SIG-M5 treated with dmso at 0.1 percent for 504 hours (cell line): ENCODE data around the gene ANP32B.
"Not testable (repeated sequence)": the region's sequence is repeated elsewhere in the genome, so short reads cannot be mapped to it uniquely, and the experiment has no call there.

Source experiments
- DNase-seq: peaks from one replicate; lab custom pipeline; 2025; ENCODE audit not compliant: unreplicated experiment; lab: John Stamatoyannopoulos, UW

Gene ANP32B

DNA sequence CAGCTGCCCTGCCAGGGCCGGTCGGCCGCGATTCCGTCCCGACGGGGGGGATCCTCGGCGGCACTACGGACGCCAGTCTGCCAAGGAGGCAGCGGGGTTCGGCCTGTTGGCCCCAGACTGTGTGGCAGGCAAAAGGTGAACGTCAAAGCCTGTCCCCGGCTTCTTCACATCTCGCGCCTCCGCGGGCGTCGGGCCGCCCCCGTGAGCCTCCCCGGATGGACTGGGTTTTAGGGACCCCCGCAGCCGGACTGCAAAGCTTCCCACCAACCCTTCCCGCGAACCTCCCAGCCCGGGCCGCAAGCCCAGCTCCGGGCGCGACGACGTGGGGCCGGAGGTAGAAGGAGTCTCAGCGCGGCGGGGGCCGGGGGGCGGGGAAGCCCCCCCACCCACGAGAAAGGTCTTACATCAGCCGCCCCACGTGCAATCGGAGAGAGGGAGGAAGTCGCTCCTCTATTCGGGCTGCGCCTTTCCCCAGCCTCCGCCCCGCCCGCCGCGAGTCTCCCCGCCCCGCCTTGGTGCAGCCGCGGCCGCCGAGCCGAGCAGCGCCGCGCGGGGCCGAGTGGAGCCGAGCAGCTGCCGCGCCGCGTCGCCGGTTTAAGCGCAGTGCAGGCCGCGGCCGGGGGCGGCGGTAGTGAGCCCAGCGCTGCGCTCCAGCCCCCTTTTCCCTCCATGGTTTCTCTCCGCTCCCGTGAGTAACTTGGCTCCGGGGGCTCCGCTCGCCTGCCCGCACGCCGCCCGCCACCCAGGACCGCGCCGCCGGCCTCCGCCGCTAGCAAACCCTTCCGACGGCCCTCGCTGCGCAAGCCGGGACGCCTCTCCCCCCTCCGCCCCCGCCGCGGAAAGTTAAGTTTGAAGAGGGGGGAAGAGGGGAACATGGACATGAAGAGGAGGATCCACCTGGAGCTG lies at the start of gene ANP32B:
Gene ANP32B (plus strand): TSS at position 659 of the 906 bp plus-strand sequence. CDS start 215 bp downstream, at position 874.
- peak; percentile 90 for DNase-seq

DNA sequence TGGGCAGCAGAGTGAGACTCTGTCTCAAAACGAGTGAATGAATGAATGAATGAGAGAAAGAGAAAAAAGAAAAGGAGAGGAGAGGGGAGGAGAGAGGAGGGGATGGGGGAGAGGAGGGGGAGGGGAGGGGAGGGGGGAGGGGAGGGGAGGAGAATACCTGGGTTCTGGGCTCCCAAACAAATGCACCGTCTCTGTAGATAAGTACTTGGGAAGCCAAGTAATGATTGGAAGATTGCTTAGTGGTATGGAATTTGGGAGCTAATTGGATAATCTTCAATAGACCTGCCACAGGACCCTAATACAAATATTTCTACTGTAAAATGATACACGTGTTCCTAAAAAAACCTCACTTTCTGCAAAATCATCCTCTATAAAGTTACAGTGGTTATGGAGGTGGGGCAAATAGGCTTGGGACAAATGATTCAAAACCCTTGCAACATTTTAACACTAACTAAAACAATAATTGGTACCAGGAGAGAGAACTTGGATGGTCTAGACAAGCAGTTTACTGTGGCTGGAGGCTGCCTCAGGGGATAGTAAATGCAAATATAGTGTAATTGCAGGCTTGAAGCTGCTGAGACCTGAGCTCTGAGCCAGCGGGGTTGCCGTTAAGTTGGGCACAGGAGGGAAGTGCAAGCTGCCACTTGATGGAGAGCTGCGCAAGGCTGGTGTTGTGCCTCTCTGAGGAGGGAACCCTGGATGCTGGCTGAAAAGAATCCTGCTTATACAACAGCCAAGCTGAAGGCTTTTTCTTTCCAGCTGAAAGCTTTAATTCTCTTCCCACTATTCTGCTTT lies 48.6 kb upstream of the ANP32B start:
- no peak for DNase-seq

DNA sequence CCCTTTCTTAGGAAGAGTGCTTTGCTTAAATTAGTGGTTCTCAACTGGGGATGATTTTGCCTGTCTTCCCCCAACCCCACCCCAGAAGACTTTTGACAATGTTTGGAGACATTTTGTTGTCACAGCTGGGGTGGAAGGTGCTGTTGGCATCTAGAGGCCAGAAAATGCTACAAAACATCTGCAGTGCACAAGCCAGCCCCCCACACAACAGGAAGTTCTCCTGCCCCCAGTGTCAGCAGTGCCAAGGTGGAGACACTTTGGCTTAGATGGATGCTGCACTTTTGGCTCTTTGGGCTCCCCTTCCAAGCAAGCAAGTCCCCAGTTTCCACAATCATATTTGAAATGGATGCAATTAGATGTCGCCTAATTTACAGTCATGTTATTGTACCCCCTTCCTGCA lies 47.9 kb upstream of the ANP32B start:
- no peak for DNase-seq

DNA sequence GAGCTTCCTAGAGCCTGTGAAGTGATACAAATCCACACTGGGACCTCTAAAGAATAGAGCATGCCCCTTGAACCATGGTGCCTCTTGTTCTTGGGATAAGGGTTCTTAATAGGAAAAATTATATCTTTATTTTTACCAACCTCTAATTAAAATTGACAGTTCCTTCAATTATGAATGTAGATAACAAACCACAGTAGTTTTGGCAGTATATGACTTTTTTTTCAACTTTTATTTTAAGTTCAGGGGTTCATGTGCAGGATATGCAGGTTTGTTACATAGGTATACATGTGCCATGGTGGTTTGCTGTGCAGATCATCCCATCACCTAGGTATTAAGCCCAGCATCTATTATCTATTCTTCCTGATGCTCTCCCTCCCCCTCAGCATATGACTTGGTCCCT lies 46.1 kb upstream of the ANP32B start:
- no peak for DNase-seq

DNA sequence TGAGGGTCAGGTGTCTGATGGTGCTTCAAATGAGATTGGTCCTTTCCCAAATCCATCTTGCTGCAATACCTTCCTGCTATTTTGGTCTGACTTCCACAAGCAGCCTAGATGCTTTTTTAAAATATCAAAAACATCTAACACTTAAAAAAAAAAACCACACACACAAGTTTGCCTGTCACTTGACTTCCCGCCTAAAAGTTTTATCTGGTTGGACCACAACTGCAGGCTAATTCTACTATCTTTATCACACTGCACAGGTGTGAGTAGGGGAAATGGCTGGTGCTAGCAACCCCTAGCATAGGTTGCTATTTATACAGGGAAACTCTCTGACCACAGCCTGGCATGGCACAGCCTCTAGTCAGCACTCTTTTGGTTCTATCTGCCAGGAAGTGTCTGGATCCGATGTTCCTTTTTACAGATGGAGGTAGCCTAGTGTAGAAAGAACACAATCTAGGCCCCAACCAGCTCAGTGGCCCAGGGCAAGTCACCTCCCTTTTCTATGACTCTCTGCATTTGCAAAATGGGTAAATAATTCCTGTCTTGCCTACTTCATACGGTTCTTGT lies 45.0 kb upstream of the ANP32B start, which contains the start of gene HEMGN:
Gene HEMGN (minus strand): TSS at position 92 of the 564 bp plus-strand sequence. CDS start 36 bp downstream, at position 56.
- no peak for DNase-seq

DNA sequence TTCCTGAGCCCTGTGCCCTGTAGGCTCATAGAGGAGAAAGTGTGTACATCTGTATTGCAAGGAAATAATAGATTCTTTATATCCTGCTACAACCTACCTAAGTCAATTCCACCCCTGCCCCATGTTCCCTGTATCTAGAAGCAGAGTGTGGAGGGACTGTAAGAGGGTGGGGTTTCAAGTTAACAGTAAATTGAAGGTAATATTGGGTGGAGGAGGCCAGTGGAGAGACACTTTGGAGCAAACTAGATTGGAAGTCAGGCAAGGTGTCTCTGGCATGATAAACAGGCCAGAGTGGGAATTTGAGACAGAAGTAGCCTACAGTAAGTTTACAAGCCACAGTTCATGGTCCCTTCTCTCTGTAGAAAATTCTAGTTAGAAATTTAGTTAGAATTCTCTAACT lies 42.9 kb upstream of the ANP32B start:
- DNase-seq: no peak

DNA sequence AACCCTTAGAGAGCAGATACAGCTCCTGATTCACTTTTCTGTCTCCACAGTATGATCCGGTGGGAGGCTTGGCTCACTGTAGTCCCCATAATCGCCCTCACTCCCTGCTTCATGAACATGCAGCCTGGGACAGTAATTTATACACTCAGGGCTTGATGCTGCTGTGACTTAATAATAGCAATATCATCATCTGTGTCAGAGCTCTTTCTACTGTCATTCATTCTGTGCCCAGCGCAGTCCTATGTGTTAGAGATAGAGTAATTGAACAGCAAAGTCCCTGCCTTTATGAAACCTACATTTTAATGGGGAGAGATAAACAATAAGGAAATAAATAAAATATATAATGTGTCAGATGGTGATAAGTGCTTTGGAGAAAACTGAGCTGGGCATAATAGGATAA lies 42.4 kb upstream of the ANP32B start:
- no peak for DNase-seq

DNA sequence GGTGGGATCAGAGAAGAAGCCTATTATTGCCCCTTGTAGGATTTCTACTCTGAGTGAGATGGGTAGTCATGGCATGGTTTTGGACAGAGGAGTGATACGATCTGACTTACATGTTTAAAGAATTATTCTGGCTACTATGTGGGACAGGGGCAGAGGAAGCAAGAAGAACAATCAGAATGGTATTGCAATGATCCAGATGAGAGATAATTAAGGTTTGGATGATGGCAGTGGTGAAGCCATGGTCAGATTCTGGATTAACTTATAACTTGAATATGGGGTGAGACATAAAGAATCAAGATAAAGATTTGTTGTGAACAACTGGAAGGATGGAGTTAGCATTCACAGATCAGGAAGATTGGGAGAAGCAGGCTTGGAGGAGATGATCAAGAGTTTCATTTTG lies 41.8 kb upstream of the ANP32B start:
- DNase-seq: no peak

DNA sequence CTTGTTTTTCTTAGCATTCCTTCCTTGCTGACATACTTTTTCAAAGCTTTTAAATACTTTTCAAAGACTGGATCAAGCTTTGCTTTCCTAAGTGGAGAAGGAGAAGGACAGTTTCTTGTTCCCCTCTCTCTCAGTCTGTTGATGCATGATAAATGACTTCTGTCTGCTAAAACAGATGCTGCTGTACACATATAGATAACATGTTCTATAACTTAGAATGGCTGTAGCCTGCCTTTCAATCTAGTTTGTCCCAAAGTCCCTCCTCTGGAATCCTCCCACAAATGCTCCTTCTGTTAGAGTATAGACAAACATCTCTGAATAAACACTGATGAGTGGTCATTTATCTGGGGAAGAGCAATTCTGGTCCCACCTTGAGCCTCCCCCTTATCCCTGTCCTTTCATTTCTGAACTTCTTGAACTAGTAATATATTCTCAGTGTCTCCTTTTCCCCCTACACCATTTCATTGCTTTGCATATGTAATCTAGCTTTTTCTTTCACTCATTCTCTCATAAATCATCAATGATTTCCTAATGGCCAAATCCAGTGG lies 39.8 kb upstream of the ANP32B start:
- DNase-seq: no peak

DNA sequence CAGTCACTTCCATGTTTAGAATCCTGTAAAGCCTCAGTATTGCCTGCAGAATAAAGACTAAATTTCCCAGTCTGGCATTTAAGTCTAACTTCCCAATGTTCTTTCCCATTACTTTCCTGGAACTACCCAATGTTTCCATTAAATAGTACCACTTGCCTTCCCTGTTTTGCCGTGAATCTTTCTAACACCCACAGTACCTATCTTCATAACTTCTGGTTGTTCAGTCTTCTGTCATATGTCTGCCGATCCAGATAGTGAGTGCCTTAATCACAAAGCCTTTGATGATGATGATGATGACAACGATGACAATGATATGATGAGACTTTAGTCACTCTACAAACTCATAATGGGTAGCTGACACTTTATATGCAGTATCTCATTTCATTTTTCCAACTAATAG lies 38.5 kb upstream of the ANP32B start:
- no peak for DNase-seq

DNA sequence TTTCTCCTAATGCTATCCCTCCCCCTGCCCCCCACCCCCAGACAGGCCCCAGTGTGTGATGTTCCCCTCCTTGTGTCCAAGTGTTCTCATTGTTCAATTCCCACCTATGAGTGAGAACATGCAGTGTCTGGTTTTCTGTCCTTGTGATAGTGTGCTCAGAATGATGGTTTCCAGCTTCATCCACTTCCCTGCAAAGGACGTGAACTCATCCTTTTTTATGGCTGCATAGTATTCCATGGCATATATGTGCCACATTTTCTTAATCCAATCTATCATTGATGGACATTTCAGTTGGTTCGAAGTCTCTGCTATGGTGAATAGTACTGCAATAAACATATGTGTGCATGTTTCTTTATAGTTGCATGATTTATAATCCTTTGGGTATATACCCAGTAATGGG lies 37.7 kb upstream of the ANP32B start:
- not testable (repeated sequence) for DNase-seq

DNA sequence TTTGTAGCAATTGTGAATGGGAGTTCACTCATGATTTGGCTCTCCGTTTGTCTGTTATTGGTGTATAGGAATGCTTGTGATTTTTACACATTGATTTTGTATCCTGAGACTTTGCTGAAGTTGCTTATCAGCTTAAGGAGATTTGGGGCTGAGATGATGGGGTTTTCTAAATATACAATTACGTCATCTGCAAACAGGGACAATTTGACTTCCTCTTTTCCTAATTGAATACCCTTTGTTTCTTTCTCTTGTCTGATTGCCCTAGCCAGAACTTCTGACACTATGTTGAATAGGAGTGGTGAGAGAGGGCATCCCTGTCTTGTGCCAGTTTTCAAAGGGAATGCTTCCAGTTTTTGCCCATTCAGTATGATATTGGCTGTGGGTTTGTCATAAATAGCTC lies 36.0 kb upstream of the ANP32B start:
- not testable (repeated sequence) for DNase-seq

DNA sequence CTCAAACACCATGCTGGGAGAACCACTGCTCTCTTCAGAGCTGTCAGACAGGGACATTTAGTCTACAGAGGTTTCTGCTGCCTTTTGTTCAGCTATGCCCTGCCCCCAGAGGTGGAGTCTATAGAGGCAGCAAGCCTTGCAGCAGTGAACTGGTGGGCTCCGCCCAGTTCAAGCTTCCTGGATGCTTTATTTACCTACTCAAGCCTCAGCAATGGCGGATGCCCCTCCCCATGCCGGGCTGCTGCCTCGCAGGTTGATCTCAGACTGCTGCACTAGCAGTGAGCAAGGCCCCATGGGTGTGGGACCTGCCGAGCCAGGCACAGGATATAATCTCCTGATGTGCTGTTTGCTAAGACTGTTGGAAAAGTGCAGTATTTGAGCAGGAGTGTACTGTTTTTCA lies 32.3 kb upstream of the ANP32B start:
- peak; percentile 40 for DNase-seq

DNA sequence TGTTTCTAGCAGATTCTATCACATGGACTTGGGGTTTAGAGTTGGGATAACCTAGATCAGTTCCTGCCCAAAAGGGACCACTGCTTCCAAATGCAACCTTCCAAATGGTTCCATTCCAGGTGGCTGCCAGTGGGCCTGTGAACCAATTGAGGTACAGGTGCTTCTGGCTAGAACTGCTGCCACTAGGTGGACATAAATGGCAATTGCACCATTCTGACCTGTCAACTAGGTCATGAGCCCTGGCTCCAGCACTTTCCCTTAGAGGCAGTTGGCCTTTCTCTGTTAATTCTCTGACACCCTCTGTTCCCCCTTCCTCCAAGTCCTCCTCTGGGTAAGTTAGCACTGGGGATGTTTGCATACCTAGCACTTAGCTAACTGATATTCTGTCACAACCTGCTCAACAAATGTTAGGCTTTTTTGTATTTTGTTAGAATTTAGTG lies 28.6 kb upstream of the ANP32B start:
- DNase-seq: peak; percentile 35

DNA sequence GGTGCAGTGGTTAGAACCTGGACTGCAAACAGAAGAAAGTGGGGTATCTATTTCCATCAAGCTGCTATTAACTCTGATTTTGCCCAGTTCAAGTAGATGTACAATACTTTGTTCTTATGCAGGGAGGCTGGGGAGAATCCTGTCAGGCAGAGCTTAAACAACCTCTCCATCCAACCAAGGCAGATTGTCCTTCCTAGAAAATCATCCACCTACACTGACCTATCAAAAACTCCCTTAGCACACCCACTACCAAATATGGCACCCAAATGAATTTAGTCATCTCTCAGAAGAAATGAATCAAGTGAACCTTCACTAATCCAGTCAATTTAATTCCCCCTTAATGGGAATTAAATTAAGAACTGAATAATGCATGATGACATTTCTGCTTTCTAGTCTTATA lies 26.8 kb upstream of the ANP32B start:
- DNase-seq: no peak

DNA sequence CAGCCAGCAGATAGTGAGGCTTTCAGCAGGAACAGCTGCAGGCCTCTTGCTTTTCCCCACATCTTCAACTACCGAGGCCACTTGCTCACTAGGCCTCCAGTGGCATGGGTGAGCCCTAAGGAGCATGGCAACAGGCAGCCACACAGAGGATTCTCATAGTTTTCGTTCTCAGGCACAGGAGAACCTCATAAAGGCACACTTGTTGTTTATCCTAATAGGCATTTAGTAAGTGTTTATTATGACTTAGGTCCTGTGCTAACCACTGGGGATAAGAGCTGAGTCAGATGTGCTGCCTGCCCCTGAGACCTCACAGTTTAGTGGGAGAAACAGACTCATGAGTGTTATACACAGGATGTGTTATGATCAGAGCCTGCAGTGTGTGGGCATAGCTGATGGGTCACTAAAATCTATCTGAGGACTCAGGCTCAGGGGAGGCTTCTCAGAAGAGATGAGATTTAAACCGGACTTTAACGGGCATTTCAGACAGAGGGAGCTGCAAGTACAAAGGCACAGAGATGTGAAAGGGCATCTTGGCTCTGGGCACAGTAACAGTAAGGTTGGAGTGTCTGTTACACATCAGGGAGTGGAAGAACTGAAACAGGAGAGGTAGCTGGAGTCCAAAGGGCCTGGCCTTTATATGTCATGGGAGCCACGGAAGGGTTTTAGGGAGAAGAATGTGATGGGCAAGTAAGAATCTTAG lies 24.2 kb upstream of the ANP32B start:
- DNase-seq: no peak

DNA sequence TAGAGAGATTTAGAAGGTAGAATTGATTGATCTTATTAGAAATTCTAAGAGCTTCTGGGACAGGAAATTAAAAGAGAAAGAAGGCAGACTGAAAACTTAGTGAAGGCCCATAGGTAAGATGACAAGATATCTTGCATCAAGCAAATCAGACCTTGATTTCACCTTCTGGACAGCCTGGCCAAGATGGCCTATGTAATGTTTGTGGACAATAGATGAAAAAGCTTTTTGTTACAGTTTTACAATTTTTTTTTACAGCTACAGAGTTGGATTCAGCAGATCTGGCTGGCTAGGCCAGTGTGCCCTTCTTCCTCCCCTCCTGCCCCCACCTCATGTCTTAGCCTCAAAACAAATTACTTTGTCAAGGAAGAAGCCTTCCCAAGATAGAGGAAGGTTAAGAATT lies 23.6 kb upstream of the ANP32B start:
- DNase-seq: no peak

DNA sequence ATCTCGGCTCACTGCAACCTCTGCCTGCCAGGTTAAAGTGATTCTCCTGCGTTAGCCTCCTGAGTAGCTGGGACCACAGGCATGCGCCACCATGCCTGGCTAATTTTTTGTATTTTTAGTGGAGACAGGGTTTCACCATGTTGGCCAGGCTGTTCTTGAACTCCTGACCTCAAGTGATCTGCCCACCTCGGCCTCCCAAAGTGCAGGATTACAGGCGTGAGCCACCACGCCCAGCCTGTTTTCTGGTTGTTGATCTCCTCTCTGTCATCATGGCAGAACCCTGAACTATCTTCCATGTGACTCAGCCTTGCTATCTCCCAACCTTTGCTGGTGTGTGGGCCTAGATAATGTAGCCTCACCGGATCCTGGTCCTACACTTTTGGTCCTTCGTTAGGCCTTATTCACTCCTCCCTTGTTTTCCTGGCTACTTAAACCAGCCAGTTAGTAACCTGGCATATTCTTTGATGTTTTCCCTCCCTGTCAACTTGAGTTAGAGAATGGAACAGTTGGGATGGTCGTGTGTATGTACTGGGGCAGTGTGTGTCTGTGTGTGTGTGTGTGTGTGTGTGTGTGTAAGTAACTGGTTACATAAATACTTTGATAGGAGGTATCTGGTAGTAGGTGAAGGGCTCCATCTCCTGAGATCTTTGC lies 22.3 kb upstream of the ANP32B start:
- not testable (repeated sequence) for DNase-seq

DNA sequence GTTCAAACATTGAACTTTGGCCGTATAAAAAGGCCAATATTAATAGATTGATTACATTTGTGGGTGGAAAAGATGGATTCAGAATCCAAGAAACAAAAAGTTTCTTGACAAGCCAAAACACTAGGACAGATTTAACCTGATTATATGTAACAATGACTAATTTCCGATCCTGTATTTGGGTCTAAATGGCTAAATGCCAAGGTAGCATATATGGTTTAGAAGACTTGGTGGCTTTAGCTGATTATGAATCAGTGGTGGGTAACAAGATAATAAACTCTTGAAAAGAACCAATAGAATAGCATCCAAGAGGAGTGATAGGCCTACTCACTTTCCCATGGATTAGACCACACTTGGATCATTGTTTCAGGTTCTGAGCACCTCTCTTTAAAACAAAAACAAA lies 21.8 kb upstream of the ANP32B start:
- DNase-seq: no peak

DNA sequence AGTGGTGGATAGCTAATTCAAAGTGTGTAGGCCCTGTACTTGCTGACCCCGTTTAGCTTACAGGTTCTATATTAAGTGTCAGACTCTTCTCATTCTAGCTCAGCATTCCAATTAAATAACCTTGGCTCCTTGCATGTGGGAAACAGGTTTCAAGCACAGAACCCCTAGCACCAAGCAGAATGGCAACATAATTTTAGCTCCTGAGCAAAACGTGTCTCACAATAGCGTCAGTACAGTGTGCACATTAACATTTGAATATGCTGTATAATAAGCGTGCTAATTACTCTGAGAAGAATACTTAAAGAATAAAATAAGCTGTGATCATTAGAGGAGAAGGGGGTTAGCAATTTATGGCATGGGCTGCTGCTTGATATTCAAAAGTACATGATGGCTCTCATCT lies 21.0 kb upstream of the ANP32B start:
- no peak for DNase-seq
